ENCODE results near the gene PAN3.

PAN3 gene

GRCh38 chr13:28257305-28257704 is 119.0 kb downstream of the PAN3 start:
- Histone ChIP-seq H3K4me1 (ENCODE audit: control insufficient read depth in 1 of 2, insufficient read depth in 1 of 2, low read depth in 1 of 2, low read length in 1 of 2) (peaks cover 0 to 4% of the 10 kb centered on the region in 2 experiments), H3K36me3 (peaks cover 68% of the 10 kb centered on the region), H3K27ac (no peak overlapping the region), H3K9me3 (no peaks in the 10 kb centered on the region), H3K27me3 (no peaks in the 10 kb centered on the region), H3K4me3 (ENCODE audit: low read depth in 1 of 2, low read length in 1 of 2) (no peak overlapping the region)
- no peak for TF ChIP-seq CTCF (IDR thresholded peaks at IDR 0.05)

- Histone ChIP-seq H3K9me3 (no peaks in the 10 kb centered on the region), H3K27ac (peak overlapping the region; percentile 18), H3K27me3 (no peaks in the 10 kb centered on the region), H3K4me3 (ENCODE audit: low read depth in 1 of 2, low read length in 1 of 2) (no peak overlapping the region), H3K36me3 (peaks cover 79% of the 10 kb centered on the region), H3K4me1 (ENCODE audit: control insufficient read depth in 1 of 2, insufficient read depth in 1 of 2, low read depth in 1 of 2, low read length in 1 of 2) (peaks cover 0 to 4% of the 10 kb centered on the region in 2 experiments)
- TF ChIP-seq CTCF (IDR thresholded peaks at IDR 0.05): no peak
Measured at GRCh38 chr13:28258417-28258816, 120.1 kb downstream of the PAN3 start.

GRCh38 chr13:28267497-28267896 is 129.2 kb downstream of the PAN3 start:
- H3K4me1 ChIP-seq (ENCODE audit: control insufficient read depth in 1 of 2, insufficient read depth in 1 of 2, low read depth in 1 of 2, low read length in 1 of 2): peaks cover 9% of the 10 kb centered on the region in 2 experiments
- H3K4me3 ChIP-seq (ENCODE audit: low read depth in 1 of 2, low read length in 1 of 2): no peak overlapping the region
- no peaks in the 10 kb centered on the region for H3K9me3 ChIP-seq
- H3K27me3 ChIP-seq: no peaks in the 10 kb centered on the region
- no peak for TF ChIP-seq CTCF (IDR thresholded peaks at IDR 0.05)
- H3K27ac ChIP-seq: no peak overlapping the region
- H3K36me3 ChIP-seq: peaks cover 70% of the 10 kb centered on the region

GRCh38 chr13:28268800-28269223 is 130.5 kb downstream of the PAN3 start:
- Histone ChIP-seq H3K36me3 (peaks cover 68% of the 10 kb centered on the region), H3K27ac (peak overlapping the region; percentile 44), H3K27me3 (no peaks in the 10 kb centered on the region), H3K9me3 (no peaks in the 10 kb centered on the region), H3K4me3 (ENCODE audit: low read depth in 1 of 2, low read length in 1 of 2) (no peak overlapping the region), H3K4me1 (ENCODE audit: control insufficient read depth in 1 of 2, insufficient read depth in 1 of 2, low read depth in 1 of 2, low read length in 1 of 2) (peaks cover 9% of the 10 kb centered on the region in 2 experiments)
- no peak for TF ChIP-seq CTCF (IDR thresholded peaks at IDR 0.05)

- no peak overlapping the region for H3K27ac ChIP-seq
- no peak overlapping the region for H3K4me3 ChIP-seq (ENCODE audit: low read depth in 1 of 2, low read length in 1 of 2)
- H3K4me1 ChIP-seq (ENCODE audit: control insufficient read depth in 1 of 2, insufficient read depth in 1 of 2, low read depth in 1 of 2, low read length in 1 of 2): peaks cover 9% of the 10 kb centered on the region in 2 experiments
- peaks cover 72% of the 10 kb centered on the region for H3K36me3 ChIP-seq
- no peaks in the 10 kb centered on the region for H3K9me3 ChIP-seq
- H3K27me3 ChIP-seq: no peaks in the 10 kb centered on the region
- no peak for TF ChIP-seq CTCF (IDR thresholded peaks at IDR 0.05)
Measured at GRCh38 chr13:28271056-28271840, 132.9 kb downstream of the PAN3 start.
